Breast epithelium (tissue), 4 donors: Measurements from ENCODE around the gene PRRX2. TPM values are rescaled to one million over a fixed set of nuclear protein-coding genes. Genes with fewer than 3 reads are reported as not detected.

Experiments
- DNase-seq, 2 donors: peaks; one replicate each; pipeline ENCODE4 v3.0.0-alpha.2; 2019; ENCODE audit warnings: low spot score in 2 of 2
- H3K27ac ChIP-seq, 2 donors: fragments of 200-600 bp; sonication (generic) in 1 of 2; one replicate each; pipeline ENCODE4 v1.5.1; 2016 to 2019; ENCODE audit warnings: mild to moderate bottlenecking in 1 of 2
- H3K27me3 ChIP-seq, 2 donors: fragments of 200-600 bp; sonication (generic) in 1 of 2; one replicate each; pipeline versions ENCODE4 v1.5.1 to v1.6.0; 2017 to 2019; ENCODE audit warnings: control low read depth in 1 of 2, mild to moderate bottlenecking in 1 of 2
- H3K36me3 ChIP-seq: fragments of 200-600 bp; one replicate; pipeline ENCODE4 v1.5.1; 2019
- H3K4me1 ChIP-seq, 2 donors: fragments of 200-600 bp; sonication (generic); one replicate each; pipeline ENCODE4 v1.5.1; 2016 to 2019; ENCODE audit warnings: control low read depth in 1 of 2
- H3K4me3 ChIP-seq, 3 donors: fragments of 200-600 bp; sonication (generic); 1 replicate in 2 of 3; 2 replicates in 1 of 3; pipeline ENCODE4 v1.5.1; 2016 to 2019; ENCODE audit warnings: mild to moderate bottlenecking in 3 of 3, moderate library complexity in 2 of 3
- H3K9me3 ChIP-seq, 2 donors: fragments of 200-600 bp; sonication (generic) in 1 of 2; one replicate each; pipeline ENCODE4 v1.5.1; 2016 to 2019; ENCODE audit warnings: control low read depth in 1 of 2
- POLR2A ChIP-seq: fragments of 450-650 bp; IDR thresholded peaks from one replicate; pipeline ENCODE4 v1.6.1; 2016; ENCODE audit warnings: antibody characterized with exemption, mild to moderate bottlenecking, moderate library complexity
- POLR2AphosphoS5 ChIP-seq, 3 donors: sonication (generic); formaldehyde crosslinking; IDR thresholded peaks; one replicate each; pipeline ENCODE4 v1.6.1; 2017; ENCODE audit warnings: antibody characterized with exemption in 3 of 3
- intact Hi-C: fragments of 100-400 bp; cut with DNase I; formaldehyde crosslinking; loops from one replicate; pipeline ENCODE4 v1.15.1; 2023; ENCODE audit warnings: low total_unique reads
- total RNA-seq, 3 donors: library from RNA; depleted of rRNA; stranded (reverse); fragments of >200 nt; gene quantifications; one replicate each; pipeline ENCODE4 v1.1.0, GENCODE V29; 2016
- TF ChIP-seq, protein P1 (sequence below), 3 donors: fragments of 450-650 bp; IDR thresholded peaks; one replicate each; pipeline ENCODE4 v1.5.1; 2016 to 2017; ENCODE audit warnings: antibody characterized with exemption in 3 of 3, mild to moderate bottlenecking in 3 of 3, moderate library complexity in 3 of 3

PRRX2 gene
- total RNA-seq, 3 donors from 2014 or later = 4.4 to 35.1 (median 9.9) TPM

- Histone ChIP-seq H3K36me3 (no peaks in the 10 kb centered on the region), H3K4me1 (peaks cover 0 to 12% of the 10 kb centered on the region in 2 donors)
- intact Hi-C loops = no loop called here
These were observed 44.7 kb downstream of the PRRX2 start for GRCh38 chr9:129710169-129710453.

GRCh38 chr9:129712634-129713401, 47.4 kb downstream of the PRRX2 start:
- Histone ChIP-seq H3K27me3 (no peaks in the 10 kb centered on the region), H3K4me1 (peaks cover 0 to 12% of the 10 kb centered on the region in 2 donors), H3K36me3 (no peaks in the 10 kb centered on the region), H3K4me3 (peak overlapping the region in 1 of 3 donors; percentile 51), H3K27ac (peak overlapping the region; percentile 83 to 95), H3K9me3 (no peaks in the 10 kb centered on the region)
- intact Hi-C loops = no loop called here
- DNase-seq = no peak
- TF ChIP-seq POLR2A (no peak), POLR2AphosphoS5 (IDR thresholded peaks at IDR 0.05) (no peak)
- TF ChIP-seq, protein P1, sequence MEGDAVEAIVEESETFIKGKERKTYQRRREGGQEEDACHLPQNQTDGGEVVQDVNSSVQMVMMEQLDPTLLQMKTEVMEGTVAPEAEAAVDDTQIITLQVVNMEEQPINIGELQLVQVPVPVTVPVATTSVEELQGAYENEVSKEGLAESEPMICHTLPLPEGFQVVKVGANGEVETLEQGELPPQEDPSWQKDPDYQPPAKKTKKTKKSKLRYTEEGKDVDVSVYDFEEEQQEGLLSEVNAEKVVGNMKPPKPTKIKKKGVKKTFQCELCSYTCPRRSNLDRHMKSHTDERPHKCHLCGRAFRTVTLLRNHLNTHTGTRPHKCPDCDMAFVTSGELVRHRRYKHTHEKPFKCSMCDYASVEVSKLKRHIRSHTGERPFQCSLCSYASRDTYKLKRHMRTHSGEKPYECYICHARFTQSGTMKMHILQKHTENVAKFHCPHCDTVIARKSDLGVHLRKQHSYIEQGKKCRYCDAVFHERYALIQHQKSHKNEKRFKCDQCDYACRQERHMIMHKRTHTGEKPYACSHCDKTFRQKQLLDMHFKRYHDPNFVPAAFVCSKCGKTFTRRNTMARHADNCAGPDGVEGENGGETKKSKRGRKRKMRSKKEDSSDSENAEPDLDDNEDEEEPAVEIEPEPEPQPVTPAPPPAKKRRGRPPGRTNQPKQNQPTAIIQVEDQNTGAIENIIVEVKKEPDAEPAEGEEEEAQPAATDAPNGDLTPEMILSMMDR (IDR thresholded peaks at IDR 0.05) = no peak

More at GRCh38 chr9:129710169-129710453, 44.7 kb downstream of the PRRX2 start:
- Histone ChIP-seq H3K27ac (peak overlapping the region; percentile 83 to 95), H3K27me3 (no peaks in the 10 kb centered on the region), H3K4me3 (no peak overlapping the region), H3K9me3 (no peaks in the 10 kb centered on the region)
- DNase-seq = no peak
- TF ChIP-seq, protein P1 (IDR thresholded peaks at IDR 0.05) = no peak
- TF ChIP-seq POLR2A = no peak
- TF ChIP-seq POLR2AphosphoS5 (IDR thresholded peaks at IDR 0.05) = no peak

GRCh38 chr9:129713402-129713679, 47.9 kb downstream of the PRRX2 start:
- no peaks in the 10 kb centered on the region for H3K36me3 ChIP-seq

GRCh38 chr9:129714511-129715061, 49.1 kb downstream of the PRRX2 start:
- Histone ChIP-seq H3K27ac (peak overlapping the region; percentile 57 to 95), H3K9me3 (no peaks in the 10 kb centered on the region), H3K4me1 (peaks cover 0 to 12% of the 10 kb centered on the region in 2 donors), H3K36me3 (no peaks in the 10 kb centered on the region), H3K4me3 (peak overlapping the region; percentile 11 to 57 (median 42)), H3K27me3 (no peaks in the 10 kb centered on the region)
- no peak for DNase-seq
- intact Hi-C loops = no loop called here
- TF ChIP-seq POLR2A = no peak
- TF ChIP-seq, protein P1 (IDR thresholded peaks at IDR 0.05) = no peak
- TF ChIP-seq POLR2AphosphoS5 (IDR thresholded peaks at IDR 0.05) = no peak

More at GRCh38 chr9:129713402-129713679, 47.9 kb downstream of the PRRX2 start:
- peaks cover 0 to 12% of the 10 kb centered on the region in 2 donors for H3K4me1 ChIP-seq
- peak overlapping the region; percentile 83 to 95 for H3K27ac ChIP-seq
- TF ChIP-seq POLR2A (no peak), POLR2AphosphoS5 (IDR thresholded peaks at IDR 0.05) (no peak)
- TF ChIP-seq, protein P1 (IDR thresholded peaks at IDR 0.05) = no peak
- H3K4me3 ChIP-seq = peak overlapping the region in 1 of 3 donors; percentile 51
- H3K27me3 ChIP-seq = no peaks in the 10 kb centered on the region
- H3K9me3 ChIP-seq = no peaks in the 10 kb centered on the region
- no peak for DNase-seq
- intact Hi-C loops = no loop called here

DNA sequence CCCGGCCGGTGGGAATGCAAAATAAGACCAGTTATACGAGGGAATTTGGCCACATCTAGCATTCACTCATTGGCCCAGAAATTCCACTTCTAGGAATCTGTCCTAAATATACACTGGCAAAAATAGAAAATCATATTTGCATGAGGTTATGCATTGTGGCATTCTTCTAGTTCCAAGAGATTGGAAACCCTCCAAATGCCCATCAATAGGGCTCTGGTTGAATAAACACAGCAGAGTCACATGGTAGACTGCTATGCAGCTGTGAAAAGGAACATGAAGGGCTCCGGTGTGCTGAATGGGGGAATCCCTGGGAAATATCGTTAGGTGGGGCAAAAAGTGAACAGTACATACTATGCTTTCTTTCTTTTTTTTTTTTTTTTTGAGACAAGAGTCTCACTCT, 50.6 kb downstream of the PRRX2 start:
- H3K27me3 ChIP-seq = no peaks in the 10 kb centered on the region
- no peaks in the 10 kb centered on the region for H3K9me3 ChIP-seq
- no peaks in the 10 kb centered on the region for H3K36me3 ChIP-seq
- H3K27ac ChIP-seq = peak overlapping the region in 1 of 2 donors; percentile 95
- intact Hi-C loops = no loop called here
- no peak for TF ChIP-seq POLR2A
- TF ChIP-seq POLR2AphosphoS5 (IDR thresholded peaks at IDR 0.05) = no peak
- TF ChIP-seq, protein P1 (IDR thresholded peaks at IDR 0.05) = no peak
- peaks cover 0 to 12% of the 10 kb centered on the region in 2 donors for H3K4me1 ChIP-seq
- no peak overlapping the region for H3K4me3 ChIP-seq
- no peak for DNase-seq
